SKM-1 (cell line): Measurements from ENCODE around the gene EPPIN.

Source experiments
- DNase-seq: peaks from one replicate; lab custom pipeline; 2025; ENCODE audit not compliant: unreplicated experiment; lab: John Stamatoyannopoulos, UW

The EPPIN gene

DNA sequence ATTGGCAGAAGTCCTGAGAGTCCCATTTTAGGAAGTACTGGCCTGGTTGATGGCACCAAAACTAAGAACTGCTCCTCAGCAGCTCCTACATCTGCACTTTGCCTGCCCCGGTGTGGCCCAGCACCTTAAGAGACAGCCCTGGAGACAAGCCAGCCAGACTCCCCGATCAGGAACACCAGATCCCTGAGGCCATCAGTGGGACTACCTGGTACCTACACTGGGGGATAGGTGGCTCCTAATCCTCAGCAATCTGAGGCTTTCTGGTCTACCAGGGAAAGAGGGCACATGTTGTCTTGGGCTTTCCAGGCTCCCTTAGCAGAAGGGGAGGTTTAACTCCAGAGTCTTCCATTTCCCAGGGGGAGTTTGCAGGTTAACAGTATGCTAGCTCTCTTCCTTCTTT is 7.8 kb downstream of the EPPIN start, which contains the start of gene WFDC6:
WFDC6 (minus strand) TSS at position 101 of the 400 bp plus-strand sequence; CDS start at position 26, 75 bp downstream.
- no peak for DNase-seq

DNA sequence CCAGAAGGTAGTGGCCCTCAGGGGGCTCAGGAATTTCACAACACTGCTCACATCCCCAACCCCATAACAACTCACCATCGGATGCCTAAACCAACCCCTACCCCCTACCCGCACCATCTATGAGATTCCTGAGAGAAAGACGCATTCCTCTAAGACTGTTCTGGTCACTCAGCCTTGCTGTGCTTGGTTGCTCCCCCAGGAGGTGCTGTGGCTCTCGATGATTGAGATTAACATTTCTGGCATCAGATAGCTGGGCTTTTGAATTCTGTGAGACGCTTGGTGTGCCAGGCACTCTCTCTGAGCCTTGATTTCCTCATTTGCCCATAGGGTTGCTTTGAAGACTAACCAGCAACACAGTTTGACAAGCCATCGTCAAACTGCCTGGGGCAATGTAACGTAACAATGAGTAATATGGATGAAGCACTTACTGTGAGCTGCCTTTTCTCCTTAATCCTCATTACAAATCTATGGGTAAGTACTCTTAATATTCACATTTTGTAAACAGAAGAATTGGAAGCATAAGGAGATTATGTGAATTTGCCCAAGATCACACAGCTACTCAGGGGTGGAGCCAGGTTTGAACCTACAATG is 8.9 kb downstream of the EPPIN start:
- DNase-seq = no peak

DNA sequence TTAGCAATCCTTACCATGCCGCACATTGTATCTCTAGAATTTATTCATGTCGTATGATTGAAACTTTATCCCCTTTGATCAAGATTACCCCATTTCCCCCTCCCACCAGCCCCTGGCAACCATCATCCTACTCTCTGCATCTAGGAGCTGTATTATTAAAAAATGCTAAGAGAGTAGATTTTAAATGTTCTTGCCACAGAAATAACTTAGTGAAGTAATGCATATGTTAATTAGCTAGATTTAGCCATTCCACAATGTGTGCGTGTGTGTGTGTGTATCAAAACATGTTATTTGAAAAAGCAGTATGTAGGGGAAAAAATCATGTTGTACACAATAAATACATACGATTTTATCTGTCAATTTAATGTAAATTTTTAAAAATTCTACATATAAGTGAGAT is 19.9 kb downstream of the EPPIN start:
- no peak for DNase-seq

DNA sequence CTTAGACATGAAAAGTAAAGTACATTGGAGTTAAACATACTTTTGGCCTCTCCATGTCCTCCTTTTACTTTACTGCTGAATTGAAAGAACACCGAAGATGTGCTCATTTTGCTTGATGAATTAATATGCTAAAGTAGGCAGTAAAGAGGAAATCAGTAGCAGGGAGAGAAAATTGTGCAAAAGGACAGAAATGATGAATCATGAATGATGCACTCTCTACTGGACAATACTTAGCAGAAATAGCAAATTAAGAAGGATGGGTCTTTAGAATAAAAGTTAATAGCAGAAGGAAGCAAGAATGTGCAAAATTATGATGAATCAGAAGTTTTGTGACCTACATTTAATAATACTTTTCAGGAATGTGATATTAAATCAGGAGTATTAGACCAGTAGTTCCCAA is 23.4 kb downstream of the EPPIN start:
- no peak for DNase-seq

DNA sequence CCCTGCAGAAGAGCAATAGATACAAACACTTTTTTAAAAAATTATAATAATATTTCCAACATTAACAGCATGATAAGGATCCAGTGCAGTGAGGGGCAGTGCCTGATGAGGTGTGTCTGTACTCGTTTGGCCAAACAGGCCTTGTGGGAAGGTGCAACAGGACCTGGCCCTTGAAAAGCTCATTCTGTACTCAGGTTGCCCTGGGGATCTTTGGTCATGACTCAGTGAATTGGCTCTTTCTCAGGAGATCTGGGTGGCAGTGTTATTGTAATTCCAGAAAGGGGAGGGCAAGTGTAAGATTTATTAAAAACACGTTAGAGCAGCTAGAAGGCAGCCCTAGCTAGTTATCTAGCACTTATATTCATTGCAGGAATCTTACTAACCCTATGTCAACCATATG is 28.9 kb downstream of the EPPIN start:
- DNase-seq = no peak

DNA sequence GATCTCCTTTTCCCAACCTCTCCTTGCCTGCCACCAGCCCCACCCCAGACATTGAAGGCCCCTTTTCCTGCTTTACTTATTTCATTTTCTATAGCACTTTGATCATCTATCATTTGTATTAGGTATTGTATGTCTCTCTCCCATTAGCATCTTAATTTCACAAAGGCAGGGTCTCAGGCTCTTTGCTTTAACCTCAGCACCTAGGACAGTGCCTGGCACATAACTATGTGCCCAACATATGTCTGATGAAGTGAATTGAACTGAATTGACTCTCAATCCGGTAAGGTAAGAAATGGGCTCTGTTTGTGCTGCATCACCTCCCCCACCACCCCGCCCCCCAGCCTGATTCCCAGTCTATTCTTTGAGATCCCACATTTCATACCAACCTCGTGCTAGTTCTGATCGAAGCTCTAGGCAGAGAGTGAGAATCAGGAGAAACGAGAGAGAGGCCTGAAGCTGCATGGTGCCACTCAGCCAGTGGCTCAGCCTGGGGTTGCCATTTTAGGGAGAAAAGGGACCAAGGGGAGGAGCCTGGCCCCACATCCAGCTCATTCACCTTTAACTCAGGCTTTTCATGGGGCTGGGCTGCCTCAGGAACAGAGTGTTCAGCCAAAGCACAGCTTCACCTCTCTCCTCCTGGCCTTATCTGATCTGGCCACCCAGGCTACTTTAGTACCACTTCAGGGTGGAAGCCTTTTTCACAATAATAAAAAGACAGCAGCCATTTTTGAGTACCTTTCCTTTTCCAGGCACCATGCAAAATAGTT is 31.9 kb downstream of the EPPIN start, which contains the start of gene SPINT3:
SPINT3 (minus strand) TSS at position 476 of the 767 bp plus-strand sequence; CDS start at position 462, 14 bp downstream.
- no peak for DNase-seq

DNA sequence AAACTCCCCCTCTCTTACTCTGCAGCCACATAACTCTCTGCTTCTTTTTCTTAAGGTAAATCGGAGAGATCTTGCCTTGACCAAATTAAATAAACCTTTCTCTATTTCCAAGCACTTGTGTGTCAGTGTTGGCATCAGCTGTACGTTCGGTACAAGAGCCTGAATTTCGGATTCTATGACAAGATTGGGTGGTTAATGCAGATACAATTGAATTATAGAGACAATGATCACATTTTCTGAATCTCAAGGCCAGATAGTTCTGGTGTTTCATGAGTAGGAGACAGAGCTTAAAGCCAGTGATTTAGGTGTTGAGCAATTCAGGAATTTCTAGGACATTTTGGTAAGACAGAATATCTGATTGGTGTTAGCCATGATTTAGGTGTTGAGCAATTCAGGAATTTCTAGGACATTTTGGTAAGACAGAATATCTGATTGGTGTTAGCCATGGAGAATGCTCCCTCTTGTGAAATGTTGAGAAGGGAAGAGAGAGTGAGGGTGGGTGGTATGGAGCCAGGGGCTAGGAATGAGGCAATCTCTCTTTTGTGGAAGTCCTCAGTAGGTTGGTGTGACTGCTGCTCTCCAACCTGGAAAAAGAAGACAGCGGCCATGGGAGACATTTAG is 36.8 kb downstream of the EPPIN start:
- DNase-seq = no peak

DNA sequence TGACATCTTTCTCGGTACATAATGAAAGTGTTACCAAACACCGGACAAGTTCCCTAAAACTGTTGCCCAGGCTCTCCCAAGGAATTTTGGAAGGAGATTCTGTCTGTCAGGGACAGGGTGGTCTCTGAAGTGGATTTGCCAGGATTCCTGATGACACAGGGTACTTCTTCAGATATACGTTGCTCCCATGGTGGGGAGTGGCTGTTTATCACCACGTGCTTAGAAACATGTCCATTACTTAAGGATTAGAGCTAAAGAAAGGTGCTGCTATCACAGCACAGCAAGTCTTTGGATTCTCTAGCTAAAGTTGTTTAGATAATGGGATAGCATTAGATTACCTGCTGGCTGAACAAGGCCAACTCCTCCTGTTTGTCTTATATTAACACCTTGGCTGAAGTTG is 38.1 kb downstream of the EPPIN start:
- no peak for DNase-seq

DNA sequence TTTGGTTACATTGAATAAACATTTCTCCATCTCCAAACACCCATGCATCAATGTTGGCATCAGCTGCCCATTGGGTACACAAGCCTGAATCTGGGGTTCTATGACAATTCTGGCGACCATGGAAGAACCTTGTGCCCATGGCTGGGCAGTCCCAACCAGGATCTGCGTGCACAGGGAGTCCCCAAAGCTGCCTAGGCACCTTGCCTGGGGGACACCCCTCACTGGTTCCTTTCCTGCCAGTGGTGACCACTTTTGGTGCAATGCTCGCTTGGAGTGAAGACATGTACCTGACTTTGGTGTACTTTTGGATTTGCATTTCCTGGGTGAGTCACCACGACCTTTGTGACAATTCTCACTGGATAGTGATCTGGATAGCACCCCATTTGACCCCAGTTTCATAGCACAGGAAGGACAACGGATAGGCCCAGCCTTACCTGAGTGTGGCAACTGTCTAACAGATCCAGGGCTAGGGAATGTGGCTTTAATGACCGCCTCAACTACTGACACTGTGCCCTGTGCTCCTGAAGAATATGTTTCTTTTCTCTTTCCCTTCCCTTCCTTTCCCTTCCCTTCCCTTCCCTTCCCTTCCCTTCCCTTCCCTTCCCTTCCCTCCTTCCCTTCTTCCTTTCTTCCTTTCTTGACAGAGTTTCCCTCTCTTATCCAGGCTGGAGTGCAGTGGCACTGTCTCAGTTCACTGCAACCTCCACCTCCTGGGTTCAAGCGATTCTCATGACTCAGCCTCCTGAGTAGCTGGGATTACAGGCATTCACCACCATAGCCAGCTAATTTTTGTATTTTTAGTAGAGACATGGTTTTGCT is 38.9 kb downstream of the EPPIN start:
- DNase-seq = no peak

DNA sequence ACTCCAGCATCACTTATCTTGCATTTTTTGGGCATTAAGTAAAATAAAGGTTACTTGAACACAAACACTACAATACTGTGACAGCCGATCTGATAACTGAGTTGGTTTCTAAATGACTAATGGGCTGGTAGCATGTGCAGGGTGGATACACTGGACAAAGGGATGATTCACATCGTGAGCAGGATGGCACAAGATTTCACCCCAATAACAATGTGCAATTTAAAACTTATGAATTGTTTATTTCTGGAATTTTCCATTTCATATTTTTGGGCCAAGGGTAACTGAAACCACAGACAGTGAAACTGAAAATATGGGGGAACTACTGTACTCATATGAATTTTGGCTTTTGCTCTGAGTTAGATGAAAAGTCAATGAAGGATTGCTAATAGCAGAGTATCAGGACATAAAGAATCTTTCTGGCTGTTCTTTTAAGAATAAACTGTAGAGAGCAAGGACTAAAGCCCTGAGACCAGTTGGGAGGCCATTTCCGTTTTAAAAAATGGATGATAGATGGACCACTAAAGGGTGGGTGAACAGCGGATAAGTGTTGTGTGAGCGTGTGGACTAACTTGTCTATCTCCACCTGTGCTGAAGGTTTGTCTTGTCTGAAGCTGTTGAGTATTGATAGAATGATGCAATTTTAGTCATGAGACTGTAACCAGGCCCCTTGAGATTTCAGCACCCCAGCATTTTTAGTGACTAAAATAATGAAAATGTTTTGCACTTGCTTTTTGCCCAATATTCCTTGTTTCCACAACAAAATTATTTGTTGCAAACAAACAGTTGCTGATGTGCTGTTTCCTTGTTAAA is 40.0 kb downstream of the EPPIN start:
- no peak for DNase-seq

DNA sequence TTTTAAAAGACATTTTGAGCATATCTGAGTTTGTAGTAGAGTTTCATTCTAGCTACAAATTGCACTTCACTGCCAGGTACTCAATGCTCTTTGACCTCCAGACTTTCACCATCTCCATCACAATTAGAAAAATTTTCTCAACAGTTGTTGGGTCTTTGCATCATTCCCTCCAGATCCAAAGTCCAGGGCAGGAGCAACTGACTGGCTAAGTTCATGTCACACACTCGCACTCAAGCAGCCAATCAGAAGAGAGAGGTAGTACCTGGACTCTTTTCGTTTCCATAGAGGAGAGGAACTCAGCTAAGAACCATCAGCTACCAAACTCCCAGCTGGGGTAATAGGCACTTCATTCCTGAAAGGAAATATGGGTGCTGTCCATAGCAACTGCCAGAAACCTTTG is 40.8 kb downstream of the EPPIN start:
- no peak for DNase-seq

DNA sequence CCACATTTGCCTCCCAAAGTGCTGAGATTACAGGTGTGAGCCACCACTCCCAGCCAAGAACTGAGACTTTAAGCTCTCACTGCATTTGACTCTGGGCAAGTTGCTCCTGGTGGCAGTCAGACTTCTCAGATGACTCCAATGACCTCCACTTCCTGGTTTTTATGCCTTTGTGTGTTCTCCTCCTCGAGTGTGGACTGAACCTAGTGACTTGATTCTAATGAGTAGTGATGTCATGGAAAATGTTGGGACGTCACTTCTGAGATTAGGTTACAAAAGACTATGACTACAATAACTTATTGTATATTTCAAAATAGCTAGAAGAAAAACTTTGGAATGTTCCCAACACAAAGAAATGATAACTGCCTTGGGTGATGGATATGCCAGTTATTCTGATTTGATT is 43.8 kb downstream of the EPPIN start:
- no peak for DNase-seq

DNA sequence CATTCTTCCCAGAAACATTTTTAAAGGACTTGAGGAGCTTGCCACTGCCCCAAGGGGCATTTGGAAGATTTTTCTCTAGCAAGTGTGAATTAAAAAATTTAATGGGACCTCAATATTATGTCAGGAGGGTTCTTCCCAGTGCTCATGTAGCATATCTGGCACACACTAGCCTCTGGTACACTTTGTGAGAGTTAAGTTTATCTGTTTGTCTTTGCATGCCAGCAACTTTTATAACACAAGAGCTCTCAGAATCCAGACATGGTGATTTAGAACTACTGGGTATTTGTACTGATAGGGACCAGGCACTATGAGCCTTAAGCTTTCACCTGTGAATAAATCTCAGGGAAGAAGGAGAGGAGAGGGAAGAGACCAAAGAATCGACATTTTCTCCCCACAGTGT is 44.6 kb downstream of the EPPIN start:
- DNase-seq = no peak

DNA sequence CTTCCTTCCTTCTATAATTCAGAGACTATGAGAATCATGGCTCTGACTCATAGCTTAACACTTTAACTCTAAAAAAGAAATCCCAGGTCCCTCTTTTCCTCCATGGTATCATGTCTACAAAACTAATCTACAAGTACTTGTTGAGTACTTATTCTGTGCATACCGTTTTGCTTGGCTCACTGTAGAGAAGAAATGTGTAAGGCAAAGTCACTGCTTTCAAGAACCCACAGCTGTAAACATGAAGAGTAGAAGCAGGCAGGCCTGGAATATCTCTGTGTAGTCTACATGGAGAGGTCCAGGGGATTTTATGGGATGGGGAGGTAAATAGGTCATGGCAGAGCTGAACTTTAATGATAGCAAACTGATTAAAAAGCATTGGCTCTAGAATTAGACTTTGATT is 45.6 kb downstream of the EPPIN start:
- DNase-seq = no peak

DNA sequence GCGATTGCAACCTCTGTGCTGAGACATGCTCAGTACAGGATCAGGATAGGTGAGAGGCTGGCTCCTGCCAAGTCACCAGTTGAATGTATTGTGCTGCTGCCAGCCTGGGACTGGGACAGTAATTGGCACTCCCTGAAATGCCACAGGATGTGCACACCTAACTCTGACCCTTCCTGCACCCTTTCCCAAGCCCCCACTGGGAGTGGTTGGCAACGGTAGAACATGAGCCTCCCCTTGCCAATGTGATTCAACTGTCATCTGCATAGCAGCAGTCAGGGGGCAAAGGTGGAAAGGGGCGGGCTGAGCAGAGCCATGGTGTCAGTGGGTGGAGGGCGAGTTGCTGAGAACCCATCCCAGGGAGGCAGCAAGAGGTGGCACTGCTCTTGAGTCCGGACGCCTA is 47.2 kb downstream of the EPPIN start:
- DNase-seq = no peak

DNA sequence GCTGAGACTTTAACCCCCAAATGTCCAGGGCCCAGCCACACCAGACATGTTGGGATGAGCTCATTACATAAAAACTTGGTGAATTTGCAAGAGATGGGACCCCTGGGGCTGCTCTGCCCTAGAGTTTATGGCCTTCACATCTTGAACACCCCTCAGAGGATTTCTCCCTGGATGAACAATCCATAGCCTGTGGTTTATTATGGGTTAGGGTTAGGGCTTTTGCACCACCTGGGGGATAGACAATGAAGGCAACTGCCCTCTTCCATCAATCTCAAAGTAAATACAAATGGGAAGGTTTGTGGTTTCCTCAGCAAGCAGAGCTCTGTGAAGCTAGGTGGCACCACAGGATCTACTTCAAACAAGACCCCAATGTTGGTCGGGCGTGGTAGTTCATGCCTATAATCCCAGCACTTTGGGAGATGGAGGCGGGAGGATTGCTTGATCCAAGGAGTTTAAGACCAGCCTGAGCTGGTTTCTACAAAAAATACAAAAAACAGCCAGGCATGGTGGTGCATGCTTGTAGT is 49.2 kb downstream of the EPPIN start:
- DNase-seq = no peak

DNA sequence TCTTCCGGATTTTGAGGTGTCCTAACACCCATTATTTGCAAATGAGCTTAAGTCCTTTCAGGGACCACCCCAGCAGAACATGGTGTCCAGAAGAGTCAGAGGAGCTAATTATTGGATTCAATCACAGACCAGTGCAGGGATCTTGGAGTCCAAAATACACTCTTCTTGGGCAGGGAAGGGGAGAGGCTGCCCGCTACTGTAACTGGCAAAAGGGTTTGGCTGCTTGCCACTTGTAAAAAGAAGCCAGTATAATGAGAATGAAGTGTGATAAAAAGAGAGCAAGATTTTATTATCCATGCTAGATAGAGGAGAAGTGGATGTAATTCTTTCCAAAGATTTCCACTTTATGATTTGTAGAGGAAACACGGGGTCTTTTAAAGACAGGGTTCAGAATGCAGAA is 51.0 kb downstream of the EPPIN start:
- DNase-seq = no peak

DNA sequence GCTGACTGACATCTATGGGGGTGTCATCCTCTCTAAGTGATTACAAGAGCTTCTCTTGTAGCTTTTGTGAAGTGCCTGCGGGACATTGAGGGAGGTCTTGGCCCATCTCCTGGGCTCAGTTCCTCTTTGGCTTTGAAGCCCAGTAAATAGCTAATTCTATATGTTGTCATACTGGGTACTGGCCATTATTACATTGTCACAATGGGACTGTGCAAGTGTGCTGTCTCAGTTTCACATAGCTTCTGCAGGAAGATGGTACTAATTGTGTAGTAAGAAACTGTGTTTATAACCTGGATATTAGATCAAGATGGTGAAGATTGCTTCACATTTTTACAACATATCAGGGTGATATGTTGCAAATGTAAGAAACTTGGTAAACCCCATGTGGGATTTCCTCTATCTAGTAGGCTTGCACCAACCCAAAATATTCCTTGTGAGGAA is 51.7 kb downstream of the EPPIN start:
- no peak for DNase-seq
